A549 (cell line): Measurements from ENCODE around the gene CYGB. TPM values are rescaled to one million over a fixed set of nuclear protein-coding genes. Genes with fewer than 3 reads are reported as not detected.

Experiments used
- ATAC-seq, 2 experiments: fragments of 200-7000 bp in 1 of 2; fragments of >200 bp in 1 of 2; cut with Nextera tagmentation in 1 of 2; cut with Tn5 transposase in 1 of 2; 3 replicates each; pipeline versions ENCODE4 v1.8.0 to v1.9.1; 2018 to 2020; ENCODE audit warnings: mild to moderate bottlenecking in 1 of 2, moderate library complexity in 1 of 2
- CTCF ChIA-PET: fragments of 300-600 bp; sonication (Branson Sonifier 250); formaldehyde crosslinking; extraction: SDS; loops from one replicate; lab custom pipeline; 2021; ENCODE audit warnings: antibody characterized with exemption, inconsistent platforms; lab: Yijun Ruan, JAX
- POLR2A ChIA-PET: fragments of 350-600 bp; formaldehyde crosslinking; extraction: SDS; loops from one replicate; lab custom pipeline; 2021; ENCODE audit warnings: antibody characterized with exemption, inconsistent platforms; lab: Yijun Ruan, JAX
- DNase-seq, 2 experiments: peaks; one replicate each; pipeline versions ENCODE4 v3.0.0 to v3.0.0-alpha.2; 2011 to 2016; ENCODE audit warnings: low read depth in 1 of 2, low spot score in 1 of 2
- FAIRE-seq: peaks from 2 replicates; lab custom pipeline; 2011; peaks lifted over from hg19 to GRCh38; lab: Jason Lieb, UNC
- H3K27ac ChIP-seq, 2 experiments: fragments of >200 bp; sonication (Bioruptor Twin); formaldehyde crosslinking; 3 replicates each; pipeline ENCODE4 v1.5.1; 2016 to 2017
- H3K4me1 ChIP-seq: fragments of >200 bp; sonication (Bioruptor Twin); formaldehyde crosslinking; 3 replicates; pipeline ENCODE4 v1.6.1; 2016
- H3K4me2 ChIP-seq: fragments of >200 bp; sonication (Bioruptor Twin); formaldehyde crosslinking; 3 replicates; pipeline ENCODE4 v1.6.1; 2016
- H3K4me3 ChIP-seq: fragments of >200 bp; sonication (Bioruptor Twin); formaldehyde crosslinking; 3 replicates; pipeline ENCODE4 v1.5.1; 2016
- H3K9me3 ChIP-seq: fragments of >200 bp; sonication (Bioruptor Twin); formaldehyde crosslinking; 3 replicates; pipeline ENCODE4 v1.6.1; 2016
- BHLHE40 ChIP-seq: IDR thresholded peaks from 2 replicates; pipeline ENCODE4 v1.6.1; 2012; ENCODE audit warnings: low read depth, low read length, inconsistent platforms
- CEBPB ChIP-seq, 2 experiments: fragments of >200 bp in 1 of 2; sonication (Bioruptor Twin) in 1 of 2; formaldehyde crosslinking in 1 of 2; IDR thresholded peaks; 2 replicates each; pipeline ENCODE4 v1.6.1; 2012 to 2016
- FOSL2 ChIP-seq, 2 experiments: fragments of 450-650 bp in 1 of 2; fragments of >200 bp in 1 of 2; sonication (Bioruptor Twin) in 1 of 2; formaldehyde crosslinking; IDR thresholded peaks; 2 replicates each; pipeline versions ENCODE4 v1.5.0 to v1.6.1; 2016 to 2020; ENCODE audit warnings: mild to moderate bottlenecking in 1 of 2, moderate library complexity in 1 of 2
- HDAC2 ChIP-seq: fragments of 200-600 bp; sonication (generic); IDR thresholded peaks from 2 replicates; pipeline ENCODE4 v1.6.1; 2016
- HOXB5 ChIP-seq: fragments of 250-450 bp; sonication (Bioruptor Pico); IDR thresholded peaks from 2 replicates; pipeline ENCODE4 v1.5.0; 2020; ENCODE audit warnings: mild to moderate bottlenecking, moderate library complexity
- JUN ChIP-seq, 2 experiments: fragments of >200 bp; sonication (Bioruptor Twin); formaldehyde crosslinking; IDR thresholded peaks; 2 replicates in 1 of 2; 3 replicates in 1 of 2; pipeline ENCODE4 v1.6.1; 2016 to 2017
- KDM5A ChIP-seq: fragments of 200-600 bp; sonication (generic); IDR thresholded peaks from 2 replicates; pipeline ENCODE4 v1.6.1; 2016; ENCODE audit warnings: antibody characterized with exemption, mild to moderate bottlenecking
- MAFK ChIP-seq: fragments of 450-650 bp; IDR thresholded peaks from 2 replicates; pipeline ENCODE4 v1.6.1; 2014; ENCODE audit not compliant: partially characterized antibody
- MAZ ChIP-seq: fragments of 150-350 bp; IDR thresholded peaks from 2 replicates; pipeline ENCODE4 v1.6.1; 2014; ENCODE audit warnings: antibody characterized with exemption, low read depth, low read length, borderline replicate concordance
- PHF8 ChIP-seq: fragments of 200-600 bp; sonication (generic); IDR thresholded peaks from 2 replicates; pipeline ENCODE4 v1.6.1; 2016; ENCODE audit warnings: low read depth, mild to moderate bottlenecking, antibody characterized with exemption, moderate library complexity, borderline replicate concordance
- POLR2AphosphoS2 ChIP-seq: conservative IDR thresholded peaks from 2 replicates; pipeline ENCODE4 v1.6.1; 2012; ENCODE audit warnings: low read length, improper control_type of control experiment, inconsistent platforms
- RARB ChIP-seq: fragments of 250-450 bp; sonication (Bioruptor Pico); IDR thresholded peaks from 2 replicates; pipeline ENCODE4 v1.8.0; 2021; ENCODE audit warnings: mild to moderate bottlenecking, moderate library complexity
- RCOR1 ChIP-seq: fragments of 150-350 bp; IDR thresholded peaks from 2 replicates; pipeline ENCODE4 v1.6.1; 2014; ENCODE audit warnings: antibody characterized with exemption, low read length, low read depth
- RFX5 ChIP-seq: fragments of 450-650 bp; IDR thresholded peaks from 2 replicates; pipeline ENCODE4 v1.7.1; 2014; ENCODE audit warnings: antibody characterized with exemption, mild to moderate bottlenecking, moderate library complexity
- RNF2 ChIP-seq: fragments of 200-600 bp; sonication (generic); IDR thresholded peaks from 2 replicates; pipeline ENCODE4 v1.6.1; 2016; ENCODE audit warnings: low read depth, mild to moderate bottlenecking, antibody characterized with exemption, moderate library complexity, borderline replicate concordance
- SMC3 ChIP-seq: fragments of >200 bp; sonication (Bioruptor Twin); formaldehyde crosslinking; IDR thresholded peaks from 3 replicates; pipeline ENCODE4 v1.6.1; 2018; ENCODE audit warnings: inconsistent platforms
- TFCP2L1 ChIP-seq: fragments of 250-450 bp; sonication (Bioruptor Pico); IDR thresholded peaks from 2 replicates; pipeline ENCODE4 v1.5.0; 2021; ENCODE audit warnings: mild to moderate bottlenecking
- TP53 ChIP-seq: fragments of 250-450 bp; sonication (Bioruptor Pico); IDR thresholded peaks from 2 replicates; pipeline ENCODE4 v1.5.0; 2021; ENCODE audit warnings: mild to moderate bottlenecking, moderate library complexity
- WGBS: methylation state at CpG from one replicate; pipeline ENCODE4 v1.1.6; 2017; ENCODE audit errors: missing lambda C conversion rate; 5-methylcytosine and 5-hydroxymethylcytosine counted together
- polyA plus RNA-seq, 4 experiments: library from polyadenylated mRNA; depleted of rRNA in 3 of 4; stranded (reverse); fragments of >200 nt; fragmentation: RNase III in 1 of 4; extraction: RNeasy Plus Mini Kit Qiagen cat#74134 plus additional on column Dnase treatment in 1 of 4; gene quantifications; 2 replicates in 3 of 4; 3 replicates in 1 of 4; pipeline ENCODE4 v1.2.3, GENCODE V29; 2011 to 2017
- TF ChIP-seq, protein P1 (sequence below): fragments of 450-650 bp; IDR thresholded peaks from 2 replicates; pipeline ENCODE4 v1.6.1; 2014; ENCODE audit warnings: antibody characterized with exemption
- TF ChIP-seq, protein P2 (sequence below): fragments of >200 bp; sonication (Bioruptor Twin); formaldehyde crosslinking; IDR thresholded peaks from 3 replicates; pipeline ENCODE4 v1.6.1; 2016
- TF ChIP-seq, protein P3 (sequence below): IDR thresholded peaks from 2 replicates; pipeline ENCODE4 v1.6.1; 2012
- TF ChIP-seq, protein P4 (sequence below): fragments of 250-450 bp; sonication (Bioruptor Pico); IDR thresholded peaks from 2 replicates; pipeline ENCODE4 v1.5.0; 2021; ENCODE audit warnings: mild to moderate bottlenecking, moderate library complexity, borderline replicate concordance
- TF ChIP-seq, protein P5 (sequence below): IDR thresholded peaks from 2 replicates; pipeline ENCODE4 v1.6.1; 2012
- TF ChIP-seq, protein P6 (sequence below): IDR thresholded peaks from 2 replicates; pipeline ENCODE4 v1.6.1; 2012; ENCODE audit warnings: low read depth, borderline replicate concordance

CYGB gene
- polyA plus RNA-seq, 2 of the 4 experiments (the other 2 are of a cell fraction), result 1.1 TPM

DNA sequence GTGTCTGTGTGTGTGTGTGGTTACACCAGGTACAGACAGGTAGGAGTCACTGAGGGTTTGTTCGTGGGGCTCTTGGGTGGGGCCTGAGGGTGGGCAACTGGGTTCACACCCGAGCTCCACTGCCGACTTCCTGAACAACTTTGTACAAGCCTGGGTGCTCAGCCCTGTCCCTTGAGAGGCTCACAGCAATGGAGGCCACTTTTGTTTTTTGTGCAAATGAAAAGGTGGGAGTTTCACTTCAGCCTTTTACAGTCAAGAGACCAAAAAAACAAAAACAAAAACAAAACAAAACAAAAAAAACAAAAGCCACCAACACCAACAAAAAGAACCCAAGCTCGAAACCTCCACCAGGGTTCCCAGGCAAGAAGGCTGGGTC is 38.6 kb downstream of the CYGB start:
- WGBS, result 71% methylated on average over 4 of the region's 4 CpGs
- Histone ChIP-seq H3K27ac (peak overlapping the region; percentile 83 to 96), H3K4me2 (peak overlapping the region; percentile 91), H3K9me3 (no peaks in the 10 kb centered on the region)
- DNase-seq (no peak), FAIRE-seq (no peak), ATAC-seq (no peak)
- ChIA-PET POLR2A (interaction anchor here (1.5 to 2.1 kb wide), 3 partner anchors 9 to 14 kb away, joined by 5 to 6 read pairs (median 6); no protein-coding TSS in a partner anchor), CTCF (interaction anchor here (0.7 to 64.5 kb wide), 13 partner anchors 7 to 113 kb away, joined by 3 to 1994 read pairs (median 9); partner anchors contain the start of genes AANAT and UBE2O)
- TF ChIP-seq CEBPB (IDR thresholded peaks at IDR 0.05) (no peak), MAFK (no peak), TP53 (CRISPR knock-in tag) (no peak), RCOR1 (no peak), KDM5A (no peak), JUN (IDR thresholded peaks at IDR 0.05) (no peak), TFCP2L1 (CRISPR knock-in tag) (no peak), PHF8 (no peak), FOSL2 (IDR thresholded peaks at IDR 0.05) (no peak), FOSL2 (CRISPR knock-in tag; IDR thresholded peaks at IDR 0.05) (no peak), HDAC2 (no peak), MAZ (no peak)
- TF ChIP-seq, protein P1, sequence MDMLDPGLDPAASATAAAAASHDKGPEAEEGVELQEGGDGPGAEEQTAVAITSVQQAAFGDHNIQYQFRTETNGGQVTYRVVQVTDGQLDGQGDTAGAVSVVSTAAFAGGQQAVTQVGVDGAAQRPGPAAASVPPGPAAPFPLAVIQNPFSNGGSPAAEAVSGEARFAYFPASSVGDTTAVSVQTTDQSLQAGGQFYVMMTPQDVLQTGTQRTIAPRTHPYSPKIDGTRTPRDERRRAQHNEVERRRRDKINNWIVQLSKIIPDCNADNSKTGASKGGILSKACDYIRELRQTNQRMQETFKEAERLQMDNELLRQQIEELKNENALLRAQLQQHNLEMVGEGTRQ, result no peak
- TF ChIP-seq, protein P2, sequence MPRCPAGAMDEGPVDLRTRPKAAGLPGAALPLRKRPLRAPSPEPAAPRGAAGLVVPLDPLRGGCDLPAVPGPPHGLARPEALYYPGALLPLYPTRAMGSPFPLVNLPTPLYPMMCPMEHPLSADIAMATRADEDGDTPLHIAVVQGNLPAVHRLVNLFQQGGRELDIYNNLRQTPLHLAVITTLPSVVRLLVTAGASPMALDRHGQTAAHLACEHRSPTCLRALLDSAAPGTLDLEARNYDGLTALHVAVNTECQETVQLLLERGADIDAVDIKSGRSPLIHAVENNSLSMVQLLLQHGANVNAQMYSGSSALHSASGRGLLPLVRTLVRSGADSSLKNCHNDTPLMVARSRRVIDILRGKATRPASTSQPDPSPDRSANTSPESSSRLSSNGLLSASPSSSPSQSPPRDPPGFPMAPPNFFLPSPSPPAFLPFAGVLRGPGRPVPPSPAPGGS, result no peak
- TF ChIP-seq, protein P3, sequence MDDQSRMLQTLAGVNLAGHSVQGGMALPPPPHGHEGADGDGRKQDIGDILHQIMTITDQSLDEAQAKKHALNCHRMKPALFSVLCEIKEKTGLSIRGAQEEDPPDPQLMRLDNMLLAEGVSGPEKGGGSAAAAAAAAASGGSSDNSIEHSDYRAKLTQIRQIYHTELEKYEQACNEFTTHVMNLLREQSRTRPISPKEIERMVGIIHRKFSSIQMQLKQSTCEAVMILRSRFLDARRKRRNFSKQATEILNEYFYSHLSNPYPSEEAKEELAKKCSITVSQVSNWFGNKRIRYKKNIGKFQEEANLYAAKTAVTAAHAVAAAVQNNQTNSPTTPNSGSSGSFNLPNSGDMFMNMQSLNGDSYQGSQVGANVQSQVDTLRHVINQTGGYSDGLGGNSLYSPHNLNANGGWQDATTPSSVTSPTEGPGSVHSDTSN, result no peak
- TF ChIP-seq, protein P4, sequence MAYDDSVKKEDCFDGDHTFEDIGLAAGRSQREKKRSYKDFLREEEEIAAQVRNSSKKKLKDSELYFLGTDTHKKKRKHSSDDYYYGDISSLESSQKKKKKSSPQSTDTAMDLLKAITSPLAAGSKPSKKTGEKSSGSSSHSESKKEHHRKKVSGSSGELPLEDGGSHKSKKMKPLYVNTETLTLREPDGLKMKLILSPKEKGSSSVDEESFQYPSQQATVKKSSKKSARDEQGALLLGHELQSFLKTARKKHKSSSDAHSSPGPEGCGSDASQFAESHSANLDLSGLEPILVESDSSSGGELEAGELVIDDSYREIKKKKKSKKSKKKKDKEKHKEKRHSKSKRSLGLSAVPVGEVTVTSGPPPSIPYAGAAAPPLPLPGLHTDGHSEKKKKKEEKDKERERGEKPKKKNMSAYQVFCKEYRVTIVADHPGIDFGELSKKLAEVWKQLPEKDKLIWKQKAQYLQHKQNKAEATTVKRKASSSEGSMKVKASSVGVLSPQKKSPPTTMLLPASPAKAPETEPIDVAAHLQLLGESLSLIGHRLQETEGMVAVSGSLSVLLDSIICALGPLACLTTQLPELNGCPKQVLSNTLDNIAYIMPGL (CRISPR knock-in tag), result no peak
- TF ChIP-seq, all 56 proteins: peak for 0
- H3K4me1 ChIP-seq, result peaks cover 41% of the 10 kb centered on the region
- 0 out of 3 replicates have a peak overlapping the region, but pooled peaks have one; percentile 4 for H3K4me3 ChIP-seq

DNA sequence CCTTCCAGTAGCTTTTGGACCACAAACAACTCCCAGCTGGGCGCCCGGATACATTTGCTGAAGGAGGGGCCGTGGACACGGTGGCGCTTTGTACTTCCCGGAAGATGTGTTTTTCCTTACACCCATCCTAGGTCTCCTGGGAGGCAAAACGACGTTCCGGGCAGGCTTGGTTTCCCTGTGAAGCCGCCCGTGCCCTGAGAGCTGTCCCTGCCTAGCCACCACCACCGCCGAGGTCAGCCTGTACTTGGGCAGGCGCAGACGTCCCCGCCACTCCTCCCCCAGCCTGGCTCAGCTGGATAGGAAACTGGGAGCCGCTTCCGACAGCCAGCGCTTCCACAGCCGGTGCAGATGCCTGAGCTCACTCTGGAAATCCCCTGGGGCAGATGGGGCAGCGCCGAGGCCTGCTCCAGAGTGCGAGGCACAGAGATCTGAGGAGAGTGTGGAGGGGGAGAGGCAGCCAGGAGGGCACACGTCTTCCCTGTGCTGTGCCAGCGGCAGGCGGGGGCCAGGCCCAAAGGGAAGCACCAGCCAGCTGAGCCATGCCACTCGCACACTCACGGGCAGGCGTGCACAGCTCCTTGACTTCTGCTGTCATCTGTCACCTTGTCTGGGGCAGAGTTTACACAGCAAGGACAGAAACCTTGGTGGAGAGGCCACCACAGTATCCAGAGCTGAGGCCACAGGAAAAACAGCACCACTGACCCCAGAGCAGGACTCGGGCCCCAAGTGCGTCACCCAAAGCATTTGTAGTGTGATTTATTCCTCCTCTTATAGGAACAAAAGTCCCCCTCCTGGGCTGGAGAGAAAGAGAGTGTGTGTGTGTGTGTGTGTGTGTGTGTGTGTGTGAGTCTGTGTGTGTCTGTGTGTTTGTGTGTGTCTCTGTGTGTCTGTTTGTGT is 39.3 kb downstream of the CYGB start:
- peak overlapping the region; percentile 83 to 96 for H3K27ac ChIP-seq
- TF ChIP-seq, protein P5, sequence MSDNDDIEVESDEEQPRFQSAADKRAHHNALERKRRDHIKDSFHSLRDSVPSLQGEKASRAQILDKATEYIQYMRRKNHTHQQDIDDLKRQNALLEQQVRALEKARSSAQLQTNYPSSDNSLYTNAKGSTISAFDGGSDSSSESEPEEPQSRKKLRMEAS, result peak; percentile 86
- TF ChIP-seq, protein P3, result peak; percentile 25; the same call in 1 of the 2 replicates
- no peak for TF ChIP-seq TP53 (CRISPR knock-in tag)
- TF ChIP-seq RNF2, result peak; percentile 42; the same call in 1 of the 2 replicates
- TF ChIP-seq RFX5, result no peak
- TF ChIP-seq HOXB5 (CRISPR knock-in tag), result no peak
- no peak for TF ChIP-seq POLR2AphosphoS2
- TF ChIP-seq, protein P2, result no peak
- TF ChIP-seq, protein P6, sequence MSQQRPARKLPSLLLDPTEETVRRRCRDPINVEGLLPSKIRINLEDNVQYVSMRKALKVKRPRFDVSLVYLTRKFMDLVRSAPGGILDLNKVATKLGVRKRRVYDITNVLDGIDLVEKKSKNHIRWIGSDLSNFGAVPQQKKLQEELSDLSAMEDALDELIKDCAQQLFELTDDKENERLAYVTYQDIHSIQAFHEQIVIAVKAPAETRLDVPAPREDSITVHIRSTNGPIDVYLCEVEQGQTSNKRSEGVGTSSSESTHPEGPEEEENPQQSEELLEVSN, result peak; percentile 82
- TF ChIP-seq BHLHE40, result peak; percentile 3; the same call in 1 of the 2 replicates
- no peak for TF ChIP-seq SMC3
- TF ChIP-seq RARB, result no peak
- ChIA-PET POLR2A (interaction anchor here (0.6 to 2.1 kb wide), 3 partner anchors 11 to 69 kb away, joined by 3 to 6 read pairs (median 5); no protein-coding TSS in a partner anchor), CTCF (interaction anchor here (0.7 to 64.5 kb wide), 15 partner anchors 7 to 128 kb away, joined by 3 to 1994 read pairs (median 5); partner anchors contain the start of genes AANAT and UBE2O)
- H3K4me2 ChIP-seq, result peak overlapping the region; percentile 91
- H3K4me1 ChIP-seq, result peaks cover 41% of the 10 kb centered on the region
- ATAC-seq (peak; percentile 32 to 56), FAIRE-seq (no peak), DNase-seq (peak; percentile 70 to 75)
- 38% methylated on average over 31 of the region's 31 CpGs for WGBS
- no peaks in the 10 kb centered on the region for H3K9me3 ChIP-seq
- H3K4me3 ChIP-seq, result 0 out of 3 replicates have a peak overlapping the region, but pooled peaks have one; percentile 13
